ENCODE results near the gene ZNF474.

DNA sequence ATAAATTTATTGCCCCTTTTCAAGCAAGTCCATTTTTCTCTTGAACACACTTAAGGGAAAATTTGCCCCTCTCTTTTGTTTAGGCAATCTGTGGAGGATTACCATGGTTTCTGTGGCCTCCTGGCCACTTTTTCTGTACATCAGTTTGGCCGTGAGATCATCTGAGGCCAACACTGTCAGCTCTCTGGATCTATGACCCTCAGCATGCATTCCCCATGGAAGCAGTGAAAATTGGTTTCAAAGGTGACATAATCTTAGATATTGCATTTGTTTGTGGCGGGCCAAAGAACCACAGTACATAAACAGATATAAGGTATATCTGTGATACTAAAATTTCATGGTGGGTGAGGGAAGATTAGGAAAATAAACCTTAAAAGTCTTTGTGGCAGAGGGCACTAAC, 4.6 kb upstream of the ZNF474 start:
- TF ChIP-seq EZH2 (IDR thresholded peaks at IDR 0.05; ENCODE audit: insufficient read depth, low read length), result no peak
- TF ChIP-seq, protein P1, sequence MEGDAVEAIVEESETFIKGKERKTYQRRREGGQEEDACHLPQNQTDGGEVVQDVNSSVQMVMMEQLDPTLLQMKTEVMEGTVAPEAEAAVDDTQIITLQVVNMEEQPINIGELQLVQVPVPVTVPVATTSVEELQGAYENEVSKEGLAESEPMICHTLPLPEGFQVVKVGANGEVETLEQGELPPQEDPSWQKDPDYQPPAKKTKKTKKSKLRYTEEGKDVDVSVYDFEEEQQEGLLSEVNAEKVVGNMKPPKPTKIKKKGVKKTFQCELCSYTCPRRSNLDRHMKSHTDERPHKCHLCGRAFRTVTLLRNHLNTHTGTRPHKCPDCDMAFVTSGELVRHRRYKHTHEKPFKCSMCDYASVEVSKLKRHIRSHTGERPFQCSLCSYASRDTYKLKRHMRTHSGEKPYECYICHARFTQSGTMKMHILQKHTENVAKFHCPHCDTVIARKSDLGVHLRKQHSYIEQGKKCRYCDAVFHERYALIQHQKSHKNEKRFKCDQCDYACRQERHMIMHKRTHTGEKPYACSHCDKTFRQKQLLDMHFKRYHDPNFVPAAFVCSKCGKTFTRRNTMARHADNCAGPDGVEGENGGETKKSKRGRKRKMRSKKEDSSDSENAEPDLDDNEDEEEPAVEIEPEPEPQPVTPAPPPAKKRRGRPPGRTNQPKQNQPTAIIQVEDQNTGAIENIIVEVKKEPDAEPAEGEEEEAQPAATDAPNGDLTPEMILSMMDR (IDR thresholded peaks at IDR 0.05; ENCODE audit: insufficient read depth, low read depth, low read length), result no peak

Data from astrocyte (in vitro differentiated cells and primary cell).